ENCODE data around the gene TRMT44. TPM values are rescaled to one million over a fixed set of nuclear protein-coding genes. Genes with fewer than 3 reads are reported as not detected.

TRMT44 gene
- total RNA-seq, 1 experiment from 2014 or later = 23.4 TPM

DNA sequence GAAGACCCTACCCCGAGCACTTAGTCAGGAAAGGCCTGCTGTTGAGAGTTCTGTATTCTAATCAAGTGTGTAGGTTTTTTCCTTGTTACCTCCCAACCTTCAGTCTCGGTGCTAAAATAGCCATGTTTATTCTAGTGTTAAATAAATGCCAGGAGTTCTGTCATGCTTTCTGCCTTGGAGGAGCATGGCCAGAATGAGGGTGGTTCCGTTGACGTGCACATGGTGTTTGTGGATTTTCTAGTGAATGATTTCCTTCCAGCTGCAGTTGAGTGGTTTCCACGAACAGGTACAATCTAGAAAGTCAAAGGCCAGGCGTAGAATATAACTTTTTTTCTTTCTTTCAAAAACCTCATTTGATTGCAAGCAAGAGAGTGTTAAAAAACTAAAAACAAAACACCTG is 21.0 kb downstream of the TRMT44 start:
- H3K36me3 ChIP-seq (ENCODE audit: control insufficient read depth, insufficient read depth, low read length) = peaks cover 4% of the 10 kb centered on the region; the same call in 1 of the 2 replicates
- peaks cover 34% of the 10 kb centered on the region for H3K36me3 Mint-ChIP-seq (ENCODE audit: insufficient read depth, unreplicated experiment)
- H3K27me3 Mint-ChIP-seq (ENCODE audit: insufficient read depth, unreplicated experiment) = no peaks in the 10 kb centered on the region
- POLR2A ChIA-PET = no interaction called here
- H3K9me3 ChIP-seq = no peaks in the 10 kb centered on the region
- intact Hi-C loops (cut with micrococcal nuclease; ENCODE audit: unreplicated experiment) = loop anchor here (2.0 to 5.0 kb wide), 2 partner anchors 19 to 71 kb away; no protein-coding TSS in a partner anchor
- H3K9me3 Mint-ChIP-seq (ENCODE audit: unreplicated experiment) = no peaks in the 10 kb centered on the region
- no TSS peak for BruUV-seq (replicated peaks)
- H3K4me1 ChIP-seq = peaks cover 21% of the 10 kb centered on the region
- CTCF ChIA-PET = no interaction called here
- H3K27me3 ChIP-seq (replicated peaks; ENCODE audit: control insufficient read depth, insufficient read depth, low read length) = no peaks in the 10 kb centered on the region
- H3K27ac Mint-ChIP-seq (ENCODE audit: unreplicated experiment) = no peak overlapping the region
- no peak for DNase-seq
- H3K4me3 Mint-ChIP-seq (ENCODE audit: unreplicated experiment) = no peak overlapping the region
- H3K4me1 Mint-ChIP-seq (ENCODE audit: low read depth, unreplicated experiment) = peaks cover 17% of the 10 kb centered on the region
- no peak overlapping the region for H3K4me3 ChIP-seq (ENCODE audit: low read depth, low read length)
- TF ChIP-seq, protein P1, sequence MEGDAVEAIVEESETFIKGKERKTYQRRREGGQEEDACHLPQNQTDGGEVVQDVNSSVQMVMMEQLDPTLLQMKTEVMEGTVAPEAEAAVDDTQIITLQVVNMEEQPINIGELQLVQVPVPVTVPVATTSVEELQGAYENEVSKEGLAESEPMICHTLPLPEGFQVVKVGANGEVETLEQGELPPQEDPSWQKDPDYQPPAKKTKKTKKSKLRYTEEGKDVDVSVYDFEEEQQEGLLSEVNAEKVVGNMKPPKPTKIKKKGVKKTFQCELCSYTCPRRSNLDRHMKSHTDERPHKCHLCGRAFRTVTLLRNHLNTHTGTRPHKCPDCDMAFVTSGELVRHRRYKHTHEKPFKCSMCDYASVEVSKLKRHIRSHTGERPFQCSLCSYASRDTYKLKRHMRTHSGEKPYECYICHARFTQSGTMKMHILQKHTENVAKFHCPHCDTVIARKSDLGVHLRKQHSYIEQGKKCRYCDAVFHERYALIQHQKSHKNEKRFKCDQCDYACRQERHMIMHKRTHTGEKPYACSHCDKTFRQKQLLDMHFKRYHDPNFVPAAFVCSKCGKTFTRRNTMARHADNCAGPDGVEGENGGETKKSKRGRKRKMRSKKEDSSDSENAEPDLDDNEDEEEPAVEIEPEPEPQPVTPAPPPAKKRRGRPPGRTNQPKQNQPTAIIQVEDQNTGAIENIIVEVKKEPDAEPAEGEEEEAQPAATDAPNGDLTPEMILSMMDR (IDR thresholded peaks at IDR 0.05; ENCODE audit: insufficient read depth in 1 of 2, low read depth in 1 of 2, low read length in 1 of 2, severe bottlenecking in 1 of 2, unreplicated experiment in 1 of 2) = no peak

DNA sequence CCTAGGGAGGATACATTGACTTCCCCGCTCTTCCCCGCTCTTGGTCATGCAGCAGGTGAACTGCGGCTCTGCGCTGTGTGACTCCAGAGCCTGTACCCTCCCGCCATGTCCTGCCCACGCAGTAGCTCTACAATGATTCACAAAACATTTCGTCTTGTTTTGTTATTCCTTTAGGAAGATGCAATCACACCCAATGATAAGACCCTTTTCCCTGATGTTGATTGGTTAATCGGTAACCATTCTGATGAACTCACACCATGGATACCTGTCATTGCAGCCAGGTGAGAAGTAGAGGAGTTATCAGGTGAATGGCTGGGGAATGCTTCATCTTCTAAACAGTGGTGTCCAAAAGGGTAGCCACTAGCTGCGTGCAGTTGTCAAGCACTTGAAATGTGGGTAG is 23.2 kb downstream of the TRMT44 start:
- H3K4me3 ChIP-seq (ENCODE audit: low read depth, low read length) = no peak overlapping the region
- peaks cover 2% of the 10 kb centered on the region; the same call in 1 of the 2 replicates for H3K36me3 ChIP-seq (ENCODE audit: control insufficient read depth, insufficient read depth, low read length)

DNA sequence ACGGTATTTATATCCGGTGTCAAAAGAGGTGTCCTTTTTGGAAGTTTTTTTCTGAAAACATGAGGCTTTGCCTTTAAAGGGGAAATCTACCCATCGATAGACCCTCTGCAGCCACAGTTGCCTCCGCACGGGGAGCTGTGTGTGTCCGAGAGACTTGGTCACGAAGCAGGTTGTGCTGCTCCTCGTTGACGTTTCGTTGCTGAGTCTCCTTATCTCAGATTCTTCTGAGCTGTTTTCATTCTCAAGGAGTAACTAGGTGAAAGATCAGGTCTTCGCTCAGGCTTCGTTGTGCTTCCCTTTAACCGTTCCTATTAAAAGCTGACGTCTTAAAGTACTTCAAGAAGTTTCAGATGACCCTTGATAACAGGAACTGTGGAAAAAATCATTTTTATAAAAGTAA is 23.8 kb downstream of the TRMT44 start:
- Mint-ChIP-seq H3K27ac (ENCODE audit: unreplicated experiment) (no peak overlapping the region), H3K4me1 (ENCODE audit: low read depth, unreplicated experiment) (peaks cover 17% of the 10 kb centered on the region), H3K36me3 (ENCODE audit: insufficient read depth, unreplicated experiment) (peaks cover 27% of the 10 kb centered on the region), H3K27me3 (ENCODE audit: insufficient read depth, unreplicated experiment) (no peaks in the 10 kb centered on the region), H3K4me3 (ENCODE audit: unreplicated experiment) (no peak overlapping the region), H3K9me3 (ENCODE audit: unreplicated experiment) (no peaks in the 10 kb centered on the region)
- H3K4me3 ChIP-seq (ENCODE audit: low read depth, low read length) = no peak overlapping the region
- ChIA-PET CTCF (interaction anchor here (0.6 kb wide), 1 partner anchor 319 kb away, joined by 4 read pairs; no protein-coding TSS in a partner anchor), POLR2A (no interaction called here)
- DNase-seq = no peak
- TF ChIP-seq, protein P1 (IDR thresholded peaks at IDR 0.05; ENCODE audit: insufficient read depth in 1 of 2, low read depth in 1 of 2, low read length in 1 of 2, severe bottlenecking in 1 of 2, unreplicated experiment in 1 of 2) = no peak
- H3K36me3 ChIP-seq (ENCODE audit: control insufficient read depth, insufficient read depth, low read length) = peaks cover 2% of the 10 kb centered on the region; the same call in 1 of the 2 replicates
- no peaks in the 10 kb centered on the region for H3K27me3 ChIP-seq (replicated peaks; ENCODE audit: control insufficient read depth, insufficient read depth, low read length)
- intact Hi-C loops (cut with micrococcal nuclease; ENCODE audit: unreplicated experiment) = loop anchor here (5.0 kb wide), 1 partner anchor 68 kb away; no protein-coding TSS in a partner anchor
- no TSS peak for BruUV-seq (replicated peaks)
- no peaks in the 10 kb centered on the region for H3K9me3 ChIP-seq
- H3K4me1 ChIP-seq = peaks cover 21% of the 10 kb centered on the region

More for the DNA sequence above, 23.2 kb downstream of the TRMT44 start:
- H3K4me1 Mint-ChIP-seq (ENCODE audit: low read depth, unreplicated experiment) = peaks cover 17% of the 10 kb centered on the region
- no peaks in the 10 kb centered on the region for H3K27me3 Mint-ChIP-seq (ENCODE audit: insufficient read depth, unreplicated experiment)
- peaks cover 22% of the 10 kb centered on the region for H3K36me3 Mint-ChIP-seq (ENCODE audit: insufficient read depth, unreplicated experiment)
- no TSS peak for BruUV-seq (replicated peaks)
- ChIA-PET POLR2A (no interaction called here), CTCF (no interaction called here)
- peak overlapping the region; percentile 77 for H3K27ac Mint-ChIP-seq (ENCODE audit: unreplicated experiment)
- intact Hi-C loops (cut with micrococcal nuclease; ENCODE audit: unreplicated experiment) = loop anchor here (5.0 kb wide), 1 partner anchor 68 kb away; no protein-coding TSS in a partner anchor
- Histone ChIP-seq H3K9me3 (no peaks in the 10 kb centered on the region), H3K27me3 (replicated peaks; ENCODE audit: control insufficient read depth, insufficient read depth, low read length) (no peaks in the 10 kb centered on the region), H3K4me1 (peaks cover 21% of the 10 kb centered on the region)
- DNase-seq = no peak
- TF ChIP-seq, protein P1 (IDR thresholded peaks at IDR 0.05; ENCODE audit: insufficient read depth in 1 of 2, low read depth in 1 of 2, low read length in 1 of 2, severe bottlenecking in 1 of 2, unreplicated experiment in 1 of 2) = no peak
- no peak overlapping the region for H3K4me3 Mint-ChIP-seq (ENCODE audit: unreplicated experiment)
- H3K9me3 Mint-ChIP-seq (ENCODE audit: unreplicated experiment) = no peaks in the 10 kb centered on the region
